CD4-positive, alpha-beta T cell (primary cell): ENCODE measurements around the gene BIK. TPM values are rescaled to one million over a fixed set of nuclear protein-coding genes. Genes with fewer than 3 reads are reported as not detected.

Experiments
- ATAC-seq: fragments of 200-7000 bp; cut with Tn5 transposase; one replicate; pipeline ENCODE4 v1.10.0; 2022; ENCODE audit warnings: mild to moderate bottlenecking; ENCODE audit not compliant: poor library complexity
- CTCF ChIA-PET: fragments of 350-600 bp; sonication (Branson Sonifier 250); formaldehyde crosslinking; loops from one replicate; lab custom pipeline; 2021; ENCODE audit warnings: antibody characterized with exemption, inconsistent platforms; lab: Charles Lee
- POLR2A ChIA-PET: fragments of 350-600 bp; sonication (Branson Sonifier 250); formaldehyde crosslinking; loops from one replicate; lab custom pipeline; 2021; ENCODE audit warnings: antibody characterized with exemption, inconsistent platforms; lab: Charles Lee
- DNase-seq, 14 experiments: peaks; one replicate each; pipeline ENCODE4 v3.0.0-alpha.2; 2013 to 2020; ENCODE audit warnings: mixed read lengths in 2 of 14
- H3K27ac ChIP-seq, 2 donors: one replicate each; pipeline versions ENCODE4 v1.5.1 to v1.7.0; 2013; ENCODE audit warnings: low read length in 2 of 2, low read depth in 1 of 2, mild to moderate bottlenecking in 1 of 2
- H3K27me3 ChIP-seq, 2 experiments: 1 replicate in 1 of 2; 2 replicates in 1 of 2; pipeline versions ENCODE4 v1.6.1 to v1.7.0; 2013; ENCODE audit warnings: low read length in 2 of 2, control low read depth in 1 of 2, mild to moderate bottlenecking in 1 of 2, moderate library complexity in 1 of 2; ENCODE audit not compliant: insufficient read depth in 2 of 2, control insufficient read depth in 1 of 2
- H3K36me3 ChIP-seq: one replicate; pipeline ENCODE4 v1.6.1; 2013; ENCODE audit warnings: low read length, control low read depth; ENCODE audit not compliant: insufficient read depth
- H3K4me1 ChIP-seq: one replicate; pipeline ENCODE4 v1.6.1; 2013; ENCODE audit warnings: low read length, control low read depth; ENCODE audit not compliant: insufficient read depth
- H3K4me3 ChIP-seq: one replicate; pipeline ENCODE4 v1.5.1; 2013; ENCODE audit warnings: mild to moderate bottlenecking, low read length, moderate library complexity
- H3K9me3 ChIP-seq, 2 experiments: 1 replicate in 1 of 2; 2 replicates in 1 of 2; pipeline versions ENCODE4 v1.6.1 to v1.7.0; 2013; ENCODE audit warnings: low read length in 2 of 2, mild to moderate bottlenecking in 2 of 2, control low read depth in 1 of 2, moderate library complexity in 1 of 2; ENCODE audit not compliant: control insufficient read depth in 1 of 2, insufficient read depth in 1 of 2
- H3K27ac Mint-ChIP-seq: one replicate; pipeline ENCODE4 v1.8.0; 2020; ENCODE audit warnings: mixed read lengths
- H3K27me3 Mint-ChIP-seq: one replicate; pipeline ENCODE4 v1.8.0; 2021; ENCODE audit warnings: mixed read lengths
- H3K36me3 Mint-ChIP-seq: one replicate; pipeline ENCODE4 v1.8.0; 2021; ENCODE audit warnings: low read depth, mixed read lengths
- H3K4me1 Mint-ChIP-seq: one replicate; pipeline ENCODE4 v1.8.0; 2021; ENCODE audit warnings: low read depth, mixed read lengths
- H3K4me3 Mint-ChIP-seq: one replicate; pipeline ENCODE4 v1.8.0; 2020; ENCODE audit warnings: mild to moderate bottlenecking, mixed read lengths
- H3K9me3 Mint-ChIP-seq: one replicate; pipeline ENCODE4 v1.8.0; 2020; ENCODE audit warnings: mixed read lengths
- intact Hi-C, 2 experiments: fragments of 100-400 bp; cut with DNase I in 1 of 2; cut with micrococcal nuclease in 1 of 2; formaldehyde crosslinking; loops; one replicate each; pipeline versions ENCODE4 v1.15.1 to v1.9.0; 2023 to 2025; cut with DNase I, micrococcal nuclease
- total RNA-seq, 174 experiments: library from RNA in 2 of 174; stranded (reverse) in 2 of 174; gene quantifications; one replicate each; pipeline ENCODE4 v1.2.3 and lab custom pipeline; 2021 to 2026
- TF ChIP-seq, protein P1 (sequence below): fragments of 200-600 bp; IDR thresholded peaks from one replicate; pipeline ENCODE4 v1.8.0; 2022; ENCODE audit warnings: antibody characterized with exemption, mild to moderate bottlenecking

The BIK gene
- total RNA-seq, 2 experiments from 2014 or later = 1.6 to 2.1 TPM

DNA sequence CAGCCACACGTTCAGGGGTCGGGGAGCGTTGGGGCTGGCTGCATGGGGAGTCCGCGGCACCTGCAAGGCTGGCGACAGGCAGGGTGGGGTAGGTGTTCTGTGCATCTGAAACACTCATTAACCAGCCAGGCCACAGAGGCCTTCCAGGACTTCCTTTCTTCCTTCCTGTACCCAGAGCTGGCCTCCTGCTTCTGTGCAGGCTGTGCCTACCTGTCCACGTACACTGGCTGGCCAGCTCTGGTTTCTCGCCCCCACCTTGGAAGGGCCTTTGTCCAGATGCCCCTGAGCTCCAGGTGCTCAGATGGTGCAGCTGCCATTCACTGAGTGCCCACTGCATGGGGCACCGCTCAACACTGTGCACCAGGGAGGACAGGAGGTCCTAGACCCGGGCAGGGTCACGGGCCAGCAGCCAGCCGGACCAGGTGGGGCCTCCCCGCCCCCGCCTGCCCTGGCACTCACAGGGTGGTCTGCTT is 60.5 kb downstream of the BIK start:
- Histone ChIP-seq H3K4me3 (no peak overlapping the region), H3K27ac (no peak overlapping the region), H3K27me3 (no peaks in the 10 kb centered on the region), H3K9me3 (no peaks in the 10 kb centered on the region), H3K4me1 (peaks cover 3% of the 10 kb centered on the region), H3K36me3 (peaks cover 56% of the 10 kb centered on the region)
- no peaks in the 10 kb centered on the region for H3K9me3 Mint-ChIP-seq
- TF ChIP-seq, protein P1, sequence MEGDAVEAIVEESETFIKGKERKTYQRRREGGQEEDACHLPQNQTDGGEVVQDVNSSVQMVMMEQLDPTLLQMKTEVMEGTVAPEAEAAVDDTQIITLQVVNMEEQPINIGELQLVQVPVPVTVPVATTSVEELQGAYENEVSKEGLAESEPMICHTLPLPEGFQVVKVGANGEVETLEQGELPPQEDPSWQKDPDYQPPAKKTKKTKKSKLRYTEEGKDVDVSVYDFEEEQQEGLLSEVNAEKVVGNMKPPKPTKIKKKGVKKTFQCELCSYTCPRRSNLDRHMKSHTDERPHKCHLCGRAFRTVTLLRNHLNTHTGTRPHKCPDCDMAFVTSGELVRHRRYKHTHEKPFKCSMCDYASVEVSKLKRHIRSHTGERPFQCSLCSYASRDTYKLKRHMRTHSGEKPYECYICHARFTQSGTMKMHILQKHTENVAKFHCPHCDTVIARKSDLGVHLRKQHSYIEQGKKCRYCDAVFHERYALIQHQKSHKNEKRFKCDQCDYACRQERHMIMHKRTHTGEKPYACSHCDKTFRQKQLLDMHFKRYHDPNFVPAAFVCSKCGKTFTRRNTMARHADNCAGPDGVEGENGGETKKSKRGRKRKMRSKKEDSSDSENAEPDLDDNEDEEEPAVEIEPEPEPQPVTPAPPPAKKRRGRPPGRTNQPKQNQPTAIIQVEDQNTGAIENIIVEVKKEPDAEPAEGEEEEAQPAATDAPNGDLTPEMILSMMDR = no peak
- ChIA-PET CTCF (no interaction called here), POLR2A (no interaction called here)
- H3K36me3 Mint-ChIP-seq = peaks cover 27% of the 10 kb centered on the region
- intact Hi-C loops = no loop called here
- H3K4me1 Mint-ChIP-seq = no peaks in the 10 kb centered on the region
- DNase-seq (no peak), ATAC-seq (no peak)
- H3K4me3 Mint-ChIP-seq = no peak overlapping the region
- no peaks in the 10 kb centered on the region for H3K27me3 Mint-ChIP-seq
- no peak overlapping the region for H3K27ac Mint-ChIP-seq

DNA sequence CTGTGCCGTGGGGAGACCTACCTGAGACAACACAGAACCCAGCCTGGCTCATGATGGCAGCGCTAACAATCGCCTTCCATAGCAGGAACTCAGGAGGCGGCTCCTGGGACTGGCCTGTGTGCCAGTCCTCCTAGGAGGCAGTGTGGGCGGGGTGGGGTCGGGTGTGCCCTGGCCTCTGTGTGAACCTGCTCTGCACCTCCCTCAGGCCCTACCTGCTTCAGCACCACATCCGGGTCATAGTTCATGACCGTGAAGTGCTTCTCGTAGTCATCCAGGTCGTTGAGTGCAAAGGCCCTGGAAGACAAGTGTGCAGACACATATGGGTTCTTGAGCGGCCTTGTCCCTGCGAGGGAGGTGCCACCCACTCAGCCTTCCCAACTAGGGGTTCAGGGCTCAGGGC is 61.1 kb downstream of the BIK start:
- Mint-ChIP-seq H3K9me3 (no peaks in the 10 kb centered on the region), H3K27ac (no peak overlapping the region), H3K27me3 (no peaks in the 10 kb centered on the region), H3K4me1 (no peaks in the 10 kb centered on the region), H3K36me3 (peaks cover 27% of the 10 kb centered on the region), H3K4me3 (no peak overlapping the region)
- Histone ChIP-seq H3K27ac (no peak overlapping the region), H3K27me3 (no peaks in the 10 kb centered on the region), H3K4me3 (no peak overlapping the region), H3K9me3 (no peaks in the 10 kb centered on the region), H3K4me1 (peaks cover 3% of the 10 kb centered on the region), H3K36me3 (peaks cover 58% of the 10 kb centered on the region)
- ChIA-PET POLR2A (interaction anchor here (0.8 kb wide), 1 partner anchor 16 kb away, joined by 3 read pairs; no protein-coding TSS in a partner anchor), CTCF (no interaction called here)
- intact Hi-C loops = no loop called here
- no peak for DNase-seq
- ATAC-seq = no peak
- TF ChIP-seq, protein P1 = no peak

DNA sequence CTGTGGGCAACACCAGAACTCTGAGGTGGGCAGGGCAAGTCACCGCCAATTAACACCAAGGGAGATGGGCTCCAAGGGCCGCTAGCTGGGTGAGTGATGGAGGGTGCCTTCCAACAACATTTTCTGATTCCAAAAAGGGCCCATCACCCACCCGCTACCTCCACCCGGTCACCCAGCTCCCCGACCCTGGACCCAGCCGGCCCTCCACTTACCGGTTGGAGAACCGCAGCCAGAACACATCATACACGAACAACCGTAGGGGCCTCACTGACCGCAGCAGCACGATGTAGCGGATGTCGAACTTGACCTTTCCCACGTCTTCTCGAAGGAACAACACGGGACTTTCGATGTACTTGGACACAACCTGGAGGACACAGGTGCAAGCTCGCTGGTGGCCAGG is 61.6 kb downstream of the BIK start:
- Histone ChIP-seq H3K4me1 (peaks cover 3% of the 10 kb centered on the region), H3K27me3 (no peaks in the 10 kb centered on the region), H3K4me3 (no peak overlapping the region), H3K9me3 (no peaks in the 10 kb centered on the region), H3K27ac (no peak overlapping the region), H3K36me3 (peaks cover 58% of the 10 kb centered on the region)
- H3K4me3 Mint-ChIP-seq = no peak overlapping the region
- POLR2A ChIA-PET = interaction anchor here (0.8 kb wide), 1 partner anchor 15 kb away, joined by 3 read pairs; no protein-coding TSS in a partner anchor
- H3K27ac Mint-ChIP-seq = no peak overlapping the region
- intact Hi-C loops = no loop called here
- CTCF ChIA-PET = no interaction called here
- TF ChIP-seq, protein P1 = no peak
- no peaks in the 10 kb centered on the region for H3K4me1 Mint-ChIP-seq
- peaks cover 27% of the 10 kb centered on the region for H3K36me3 Mint-ChIP-seq
- no peaks in the 10 kb centered on the region for H3K9me3 Mint-ChIP-seq
- ATAC-seq = no peak
- H3K27me3 Mint-ChIP-seq = no peaks in the 10 kb centered on the region
- DNase-seq = no peak
